ENCODE results near the gene DLG1.

DNA sequence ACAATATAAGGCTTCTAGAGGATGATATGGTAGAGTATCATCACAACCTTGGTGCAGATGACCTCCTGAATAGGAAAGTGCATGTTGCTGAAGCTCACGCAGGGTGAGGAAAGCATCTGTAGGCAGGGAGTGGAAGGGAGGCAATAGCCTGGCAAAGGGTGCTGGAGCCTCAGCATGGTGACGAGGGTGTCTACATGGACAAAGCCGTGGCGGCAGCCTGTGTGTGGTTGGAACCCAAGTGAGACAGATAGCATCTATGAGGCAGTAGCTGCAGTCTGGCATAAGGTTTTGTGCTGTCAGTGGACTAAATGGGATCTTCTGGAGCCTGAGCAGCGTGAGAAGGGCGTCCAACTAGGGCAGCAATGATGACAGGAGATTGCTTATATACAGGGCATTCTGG is 132.5 kb downstream of the DLG1 start:
- TF ChIP-seq ZNF274 (IDR thresholded peaks at IDR 0.05; ENCODE audit: low read depth, low read length) (no peak), YY1 (IDR thresholded peaks at IDR 0.05; ENCODE audit: insufficient read depth, insufficient read length) (no peak)
